ENCODE measurements around the gene OR4K5. TPM values are rescaled to one million over a fixed set of nuclear protein-coding genes. Genes with fewer than 3 reads are reported as not detected.

Gene OR4K5
- total RNA-seq, 1 donor from 2014 or later: not detected

DNA sequence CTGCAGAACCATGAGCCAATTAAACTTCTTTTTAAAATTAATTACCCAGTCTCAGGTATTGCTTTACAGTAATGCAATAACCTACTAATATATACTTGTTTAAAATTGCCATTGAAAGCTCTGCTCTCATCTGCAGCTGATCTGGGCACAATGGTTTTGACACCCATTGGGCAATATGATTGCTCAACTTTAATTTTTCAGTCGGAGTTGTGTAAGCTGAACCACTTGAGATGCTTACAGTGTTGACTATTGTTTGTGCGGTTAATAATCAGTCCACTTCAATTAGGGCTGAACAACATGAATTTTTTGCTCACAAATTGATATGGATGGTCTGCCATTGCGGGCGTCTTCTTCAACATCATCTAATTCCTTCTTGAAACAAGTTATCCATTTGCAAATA lies 18.0 kb upstream of the OR4K5 start:
- no peak overlapping the region for H3K4me3 ChIP-seq (ENCODE audit: insufficient read depth, low read depth, low read length)
- no peaks in the 10 kb centered on the region for H4K20me1 ChIP-seq (ENCODE audit: insufficient read depth, low read length)
- no peak overlapping the region for H3K4me2 ChIP-seq (ENCODE audit: low read length)
- no peaks in the 10 kb centered on the region for H3K79me2 ChIP-seq (ENCODE audit: insufficient read depth, low read length)
- H3K9me3 Mint-ChIP-seq (ENCODE audit: unreplicated experiment): no peaks in the 10 kb centered on the region
- H3K27ac Mint-ChIP-seq (ENCODE audit: unreplicated experiment): no peak overlapping the region
- H3K27me3 ChIP-seq (ENCODE audit: insufficient read depth, low read length): no peaks in the 10 kb centered on the region
- no peaks in the 10 kb centered on the region for H3K27me3 Mint-ChIP-seq (ENCODE audit: low read depth, unreplicated experiment)
- DNase-seq (ENCODE audit: low read depth): no peak
- no peak overlapping the region for H3K9ac ChIP-seq (ENCODE audit: low read length)
- FAIRE-seq: no peak
- no peaks in the 10 kb centered on the region for H3K4me1 Mint-ChIP-seq (ENCODE audit: low read depth, unreplicated experiment)
- no peak overlapping the region for H3K4me3 Mint-ChIP-seq (ENCODE audit: unreplicated experiment)
- H2AFZ ChIP-seq (ENCODE audit: low read depth, low read length): no peak overlapping the region
- no peak for TF ChIP-seq EZH2 (IDR thresholded peaks at IDR 0.05; ENCODE audit: insufficient read depth, low read length)
- TF ChIP-seq, protein P1, sequence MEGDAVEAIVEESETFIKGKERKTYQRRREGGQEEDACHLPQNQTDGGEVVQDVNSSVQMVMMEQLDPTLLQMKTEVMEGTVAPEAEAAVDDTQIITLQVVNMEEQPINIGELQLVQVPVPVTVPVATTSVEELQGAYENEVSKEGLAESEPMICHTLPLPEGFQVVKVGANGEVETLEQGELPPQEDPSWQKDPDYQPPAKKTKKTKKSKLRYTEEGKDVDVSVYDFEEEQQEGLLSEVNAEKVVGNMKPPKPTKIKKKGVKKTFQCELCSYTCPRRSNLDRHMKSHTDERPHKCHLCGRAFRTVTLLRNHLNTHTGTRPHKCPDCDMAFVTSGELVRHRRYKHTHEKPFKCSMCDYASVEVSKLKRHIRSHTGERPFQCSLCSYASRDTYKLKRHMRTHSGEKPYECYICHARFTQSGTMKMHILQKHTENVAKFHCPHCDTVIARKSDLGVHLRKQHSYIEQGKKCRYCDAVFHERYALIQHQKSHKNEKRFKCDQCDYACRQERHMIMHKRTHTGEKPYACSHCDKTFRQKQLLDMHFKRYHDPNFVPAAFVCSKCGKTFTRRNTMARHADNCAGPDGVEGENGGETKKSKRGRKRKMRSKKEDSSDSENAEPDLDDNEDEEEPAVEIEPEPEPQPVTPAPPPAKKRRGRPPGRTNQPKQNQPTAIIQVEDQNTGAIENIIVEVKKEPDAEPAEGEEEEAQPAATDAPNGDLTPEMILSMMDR (IDR thresholded peaks at IDR 0.05; ENCODE audit: insufficient read depth, low read depth, low read length): no peak
- H3K36me3 Mint-ChIP-seq (ENCODE audit: low read depth, unreplicated experiment): no peaks in the 10 kb centered on the region
- H3K36me3 ChIP-seq (ENCODE audit: insufficient read depth, low read length): no peaks in the 10 kb centered on the region
- peaks cover 10% of the 10 kb centered on the region for H3K9me3 ChIP-seq (ENCODE audit: insufficient read depth, low read depth, low read length)
- no peak overlapping the region for H3K27ac ChIP-seq (ENCODE audit: low read depth, low read length)
- H3K4me1 ChIP-seq (ENCODE audit: insufficient read depth, low read length): no peaks in the 10 kb centered on the region

DNA sequence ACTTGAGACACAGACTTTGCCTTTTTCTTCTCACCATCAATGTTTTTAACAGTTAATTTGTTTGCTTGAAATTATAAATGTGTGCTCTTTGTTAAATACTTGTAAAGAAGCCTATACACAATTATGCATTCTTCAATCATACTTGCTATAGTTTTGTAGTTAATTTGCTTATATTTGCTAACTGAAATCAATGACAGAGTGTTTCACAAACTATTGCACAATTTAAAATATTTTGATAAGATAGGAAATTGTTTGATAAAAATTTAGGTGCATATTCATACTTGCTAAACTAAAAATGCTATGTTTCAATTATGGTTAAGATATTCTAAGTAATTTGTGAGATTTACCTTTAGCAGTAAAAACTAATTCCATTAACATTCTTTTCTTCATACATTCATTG lies 13.7 kb upstream of the OR4K5 start:
- Histone ChIP-seq H3K9ac (ENCODE audit: low read length) (no peak overlapping the region), H3K4me3 (ENCODE audit: insufficient read depth, low read depth, low read length) (no peak overlapping the region), H4K20me1 (ENCODE audit: insufficient read depth, low read length) (no peaks in the 10 kb centered on the region), H3K4me1 (ENCODE audit: insufficient read depth, low read length) (no peaks in the 10 kb centered on the region), H3K9me3 (ENCODE audit: insufficient read depth, low read depth, low read length) (peaks cover 11% of the 10 kb centered on the region), H3K79me2 (ENCODE audit: insufficient read depth, low read length) (no peaks in the 10 kb centered on the region), H2AFZ (ENCODE audit: low read depth, low read length) (no peak overlapping the region), H3K27me3 (ENCODE audit: insufficient read depth, low read length) (no peaks in the 10 kb centered on the region), H3K27ac (ENCODE audit: low read depth, low read length) (no peak overlapping the region), H3K36me3 (ENCODE audit: insufficient read depth, low read length) (no peaks in the 10 kb centered on the region), H3K4me2 (ENCODE audit: low read length) (no peak overlapping the region)
- no peaks in the 10 kb centered on the region for H3K36me3 Mint-ChIP-seq (ENCODE audit: low read depth, unreplicated experiment)
- no peak overlapping the region for H3K4me3 Mint-ChIP-seq (ENCODE audit: unreplicated experiment)
- H3K9me3 Mint-ChIP-seq (ENCODE audit: unreplicated experiment): peaks cover 1% of the 10 kb centered on the region
- DNase-seq (ENCODE audit: low read depth) (no peak), FAIRE-seq (no peak)
- H3K27me3 Mint-ChIP-seq (ENCODE audit: low read depth, unreplicated experiment): no peaks in the 10 kb centered on the region
- TF ChIP-seq, protein P1 (IDR thresholded peaks at IDR 0.05; ENCODE audit: insufficient read depth, low read depth, low read length): no peak
- TF ChIP-seq EZH2 (IDR thresholded peaks at IDR 0.05; ENCODE audit: insufficient read depth, low read length): no peak
- no peak overlapping the region for H3K27ac Mint-ChIP-seq (ENCODE audit: unreplicated experiment)
- no peaks in the 10 kb centered on the region for H3K4me1 Mint-ChIP-seq (ENCODE audit: low read depth, unreplicated experiment)

DNA sequence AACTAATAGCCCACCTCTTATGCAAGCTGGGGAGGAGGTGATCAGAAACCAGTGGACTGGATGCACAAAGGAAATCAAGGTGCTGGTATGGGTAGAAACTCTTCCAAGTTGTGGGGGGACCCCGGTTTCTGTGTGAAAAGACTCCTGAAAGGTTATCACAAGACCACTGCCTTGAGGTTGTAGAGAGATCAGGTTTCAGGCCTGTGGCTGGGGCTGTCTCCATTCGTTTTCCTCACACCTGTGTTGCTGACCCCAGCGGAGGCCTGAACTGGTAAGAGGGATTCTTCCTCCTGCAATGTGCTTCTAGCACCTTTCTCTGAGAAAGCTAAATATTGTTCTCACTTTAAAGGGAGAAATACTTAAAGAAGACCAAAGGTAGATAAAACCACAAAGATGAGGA lies 9.3 kb upstream of the OR4K5 start:
- no peak for TF ChIP-seq EZH2 (IDR thresholded peaks at IDR 0.05; ENCODE audit: insufficient read depth, low read length)
- TF ChIP-seq, protein P1 (IDR thresholded peaks at IDR 0.05; ENCODE audit: insufficient read depth, low read depth, low read length): no peak
- peaks cover 1% of the 10 kb centered on the region for H3K9me3 Mint-ChIP-seq (ENCODE audit: unreplicated experiment)
- no peaks in the 10 kb centered on the region for H3K36me3 ChIP-seq (ENCODE audit: insufficient read depth, low read length)
- no peak overlapping the region for H3K4me2 ChIP-seq (ENCODE audit: low read length)
- H3K27me3 Mint-ChIP-seq (ENCODE audit: low read depth, unreplicated experiment): no peaks in the 10 kb centered on the region
- no peak overlapping the region for H3K9ac ChIP-seq (ENCODE audit: low read length)
- H2AFZ ChIP-seq (ENCODE audit: low read depth, low read length): no peak overlapping the region
- peaks cover 8% of the 10 kb centered on the region for H3K9me3 ChIP-seq (ENCODE audit: insufficient read depth, low read depth, low read length)
- H4K20me1 ChIP-seq (ENCODE audit: insufficient read depth, low read length): no peaks in the 10 kb centered on the region
- no peak for FAIRE-seq
- no peaks in the 10 kb centered on the region for H3K4me1 Mint-ChIP-seq (ENCODE audit: low read depth, unreplicated experiment)
- H3K27ac ChIP-seq (ENCODE audit: low read depth, low read length): no peak overlapping the region
- DNase-seq (ENCODE audit: low read depth): no peak
- no peaks in the 10 kb centered on the region for H3K4me1 ChIP-seq (ENCODE audit: insufficient read depth, low read length)
- H3K4me3 ChIP-seq (ENCODE audit: insufficient read depth, low read depth, low read length): no peak overlapping the region
- no peaks in the 10 kb centered on the region for H3K27me3 ChIP-seq (ENCODE audit: insufficient read depth, low read length)
- no peaks in the 10 kb centered on the region for H3K36me3 Mint-ChIP-seq (ENCODE audit: low read depth, unreplicated experiment)
- no peaks in the 10 kb centered on the region for H3K79me2 ChIP-seq (ENCODE audit: insufficient read depth, low read length)
- no peak overlapping the region for H3K27ac Mint-ChIP-seq (ENCODE audit: unreplicated experiment)
- no peak overlapping the region for H3K4me3 Mint-ChIP-seq (ENCODE audit: unreplicated experiment)

All from astrocyte (in vitro differentiated cells and primary cell).